DND-41 (cell line): ENCODE data around the gene SLC25A22.

Source experiments
- CTCF ChIP-seq: IDR thresholded peaks from 2 replicates; pipeline ENCODE4 v1.5.1; 2012; ENCODE audit warnings: borderline replicate concordance, low read length, moderate library complexity, mild to moderate bottlenecking; ENCODE audit not compliant: poor library complexity, severe bottlenecking; ENCODE audit errors: extremely low read depth
- EZH2 ChIP-seq: IDR thresholded peaks from 3 replicates; pipeline ENCODE4 v1.6.1; 2012; ENCODE audit warnings: borderline replicate concordance, low read depth, mild to moderate bottlenecking, moderate library complexity, low read length, inconsistent platforms; ENCODE audit not compliant: severe bottlenecking

- no peak for TF ChIP-seq CTCF
- no peak for TF ChIP-seq EZH2
These were observed 31.8 kb downstream of the SLC25A22 start for GRCh38 chr11:766106-766935.
